Adrenal gland (tissue), 5 donors: ENCODE measurements around the gene EFNA1.

ENCODE experiments used
- CTCF ChIP-seq, 6 experiments: fragments of 450-650 bp in 4 of 6; fragments of 200-600 bp in 2 of 6; sonication (generic) in 1 of 6; IDR thresholded peaks; 1 replicate in 5 of 6; 2 replicates in 1 of 6; pipeline versions ENCODE4 v1.5.1 to v1.8.0; 2016 to 2021; ENCODE audit warnings: antibody characterized with exemption in 6 of 6, mild to moderate bottlenecking in 2 of 6, moderate library complexity in 1 of 6
- POLR2A ChIP-seq, 2 donors: fragments of 450-650 bp; IDR thresholded peaks; one replicate each; pipeline ENCODE4 v1.6.1; 2017; ENCODE audit warnings: antibody characterized with exemption in 2 of 2, mild to moderate bottlenecking in 2 of 2, moderate library complexity in 1 of 2
- donor health status: DM: no; HTN: no; CAD: no.

- TF ChIP-seq CTCF (IDR thresholded peaks at IDR 0.05), result no peak
- no peak for TF ChIP-seq POLR2A (IDR thresholded peaks at IDR 0.05)
These were observed 49.7 kb downstream of the EFNA1 start for GRCh38 chr1:155177192-155177917.
